ENCODE data around the gene IER3IP1. TPM values are rescaled to one million over a fixed set of nuclear protein-coding genes. Genes with fewer than 3 reads are reported as not detected.

The IER3IP1 gene
- 12.7 TPM for polyA plus RNA-seq (2013, experiment 1 of 2)
- polyA plus RNA-seq (2013, experiment 2 of 2), result 12.4 TPM

GRCh38 chr18:47175898-47176575 lies at the start of gene IER3IP1:
Gene IER3IP1 (minus strand): TSS chr18:47176364. CDS start chr18:47176277, 87 bp downstream.
- Histone ChIP-seq H3K4ac (ENCODE audit: low read depth, low read length) (peak within 1 kb of the TSS; percentile 88), H3K9ac (ENCODE audit: low read length) (peak within 1 kb of the TSS; percentile 77), H2BK15ac (replicated peaks; ENCODE audit: low read depth) (no peak within 1 kb of the TSS), H3K4me3 (ENCODE audit: low read length) (peak within 1 kb of the TSS; percentile 50), H4K8ac (ENCODE audit: low read depth, low read length) (no peak within 1 kb of the TSS), H2BK120ac (ENCODE audit: low read depth, low read length) (no peak within 1 kb of the TSS), H4K5ac (ENCODE audit: low read length) (no peak within 1 kb of the TSS), H3K18ac (ENCODE audit: low read length) (peak within 1 kb of the TSS; percentile 41), H3K4me2 (ENCODE audit: low read length) (peak within 1 kb of the TSS; percentile 58), H3K27ac (ENCODE audit: low read depth, low read length) (peak within 1 kb of the TSS; percentile 39), H3K56ac (ENCODE audit: low read length) (peak within 1 kb of the TSS; percentile 91), H3K36me3 (ENCODE audit: control insufficient read depth, insufficient read depth, low read length) (no peaks in the 10 kb centered on the region), H3K4me1 (ENCODE audit: control insufficient read depth, low read depth, low read length) (peaks cover 3% of the 10 kb centered on the region), H2BK5ac (ENCODE audit: low read length) (no peak within 1 kb of the TSS), H2AK5ac (ENCODE audit: low read length) (no peak within 1 kb of the TSS), H3K79me1 (ENCODE audit: low read length) (peaks cover 16% of the 10 kb centered on the region), H3K27me3 (ENCODE audit: insufficient read depth, low read length, poor library complexity) (no peaks in the 10 kb centered on the region), H3K23ac (ENCODE audit: low read length) (no peak within 1 kb of the TSS), H3K79me2 (ENCODE audit: control insufficient read depth, insufficient read depth, low read length) (peaks cover 25% of the 10 kb centered on the region)
- peak; percentile 94 for DNase-seq
- WGBS (ENCODE audit: extremely low coverage, insufficient coverage, low lambda C conversion rate), result no CpG with 5 or more reads among the region's 48 CpGs

GRCh38 chr18:47215554-47216138 lies 39.5 kb upstream of the IER3IP1 start:
- Histone ChIP-seq H3K4me3 (ENCODE audit: low read length) (no peak overlapping the region), H2BK15ac (replicated peaks; ENCODE audit: low read depth) (no peak overlapping the region), H4K8ac (ENCODE audit: low read depth, low read length) (no peak overlapping the region), H3K27me3 (ENCODE audit: insufficient read depth, low read length, poor library complexity) (no peaks in the 10 kb centered on the region), H3K18ac (ENCODE audit: low read length) (no peak overlapping the region), H3K56ac (ENCODE audit: low read length) (no peak overlapping the region), H4K5ac (ENCODE audit: low read length) (no peak overlapping the region), H3K4me1 (ENCODE audit: control insufficient read depth, low read depth, low read length) (no peaks in the 10 kb centered on the region), H3K36me3 (ENCODE audit: control insufficient read depth, insufficient read depth, low read length) (no peaks in the 10 kb centered on the region), H3K9ac (ENCODE audit: low read length) (no peak overlapping the region), H3K4ac (ENCODE audit: low read depth, low read length) (no peak overlapping the region), H2BK5ac (ENCODE audit: low read length) (no peak overlapping the region), H3K79me1 (ENCODE audit: low read length) (no peaks in the 10 kb centered on the region), H2BK120ac (ENCODE audit: low read depth, low read length) (no peak overlapping the region), H3K79me2 (ENCODE audit: control insufficient read depth, insufficient read depth, low read length) (no peaks in the 10 kb centered on the region), H2AK5ac (ENCODE audit: low read length) (no peak overlapping the region), H3K27ac (ENCODE audit: low read depth, low read length) (no peak overlapping the region), H3K4me2 (ENCODE audit: low read length) (no peak overlapping the region), H3K23ac (ENCODE audit: low read length) (no peak overlapping the region)
- DNase-seq, result peak; percentile 59
- no CpG with 5 or more reads among the region's 5 CpGs for WGBS (ENCODE audit: extremely low coverage, insufficient coverage, low lambda C conversion rate)

GRCh38 chr18:47209171-47209570 lies 33.0 kb upstream of the IER3IP1 start:
- Histone ChIP-seq H3K56ac (ENCODE audit: low read length) (no peak overlapping the region), H3K9ac (ENCODE audit: low read length) (no peak overlapping the region), H3K4me1 (ENCODE audit: control insufficient read depth, low read depth, low read length) (no peaks in the 10 kb centered on the region), H3K79me2 (ENCODE audit: control insufficient read depth, insufficient read depth, low read length) (no peaks in the 10 kb centered on the region), H3K4me2 (ENCODE audit: low read length) (no peak overlapping the region), H3K27me3 (ENCODE audit: insufficient read depth, low read length, poor library complexity) (no peaks in the 10 kb centered on the region), H3K23ac (ENCODE audit: low read length) (no peak overlapping the region), H2BK120ac (ENCODE audit: low read depth, low read length) (no peak overlapping the region), H3K4me3 (ENCODE audit: low read length) (no peak overlapping the region), H2AK5ac (ENCODE audit: low read length) (no peak overlapping the region), H2BK5ac (ENCODE audit: low read length) (no peak overlapping the region), H4K8ac (ENCODE audit: low read depth, low read length) (no peak overlapping the region), H3K18ac (ENCODE audit: low read length) (no peak overlapping the region), H2BK15ac (replicated peaks; ENCODE audit: low read depth) (no peak overlapping the region), H3K36me3 (ENCODE audit: control insufficient read depth, insufficient read depth, low read length) (no peaks in the 10 kb centered on the region), H4K5ac (ENCODE audit: low read length) (no peak overlapping the region), H3K79me1 (ENCODE audit: low read length) (no peaks in the 10 kb centered on the region), H3K4ac (ENCODE audit: low read depth, low read length) (no peak overlapping the region), H3K27ac (ENCODE audit: low read depth, low read length) (no peak overlapping the region)
- WGBS (ENCODE audit: extremely low coverage, insufficient coverage, low lambda C conversion rate), result no CpG with 5 or more reads among the region's 1 CpG
- DNase-seq, result no peak

- Histone ChIP-seq H3K56ac (ENCODE audit: low read length) (no peak overlapping the region), H2AK5ac (ENCODE audit: low read length) (no peak overlapping the region), H4K5ac (ENCODE audit: low read length) (no peak overlapping the region), H2BK120ac (ENCODE audit: low read depth, low read length) (no peak overlapping the region), H3K23ac (ENCODE audit: low read length) (no peak overlapping the region), H3K4me3 (ENCODE audit: low read length) (no peak overlapping the region), H3K27me3 (ENCODE audit: insufficient read depth, low read length, poor library complexity) (no peaks in the 10 kb centered on the region), H3K4me1 (ENCODE audit: control insufficient read depth, low read depth, low read length) (no peaks in the 10 kb centered on the region), H3K36me3 (ENCODE audit: control insufficient read depth, insufficient read depth, low read length) (no peaks in the 10 kb centered on the region), H3K27ac (ENCODE audit: low read depth, low read length) (no peak overlapping the region), H3K9ac (ENCODE audit: low read length) (no peak overlapping the region), H2BK5ac (ENCODE audit: low read length) (no peak overlapping the region), H3K79me2 (ENCODE audit: control insufficient read depth, insufficient read depth, low read length) (no peaks in the 10 kb centered on the region), H3K18ac (ENCODE audit: low read length) (no peak overlapping the region), H3K4ac (ENCODE audit: low read depth, low read length) (no peak overlapping the region), H3K4me2 (ENCODE audit: low read length) (no peak overlapping the region), H2BK15ac (replicated peaks; ENCODE audit: low read depth) (no peak overlapping the region), H3K79me1 (ENCODE audit: low read length) (no peaks in the 10 kb centered on the region), H4K8ac (ENCODE audit: low read depth, low read length) (no peak overlapping the region)
- WGBS (ENCODE audit: extremely low coverage, insufficient coverage, low lambda C conversion rate), result no CpG with 5 or more reads among the region's 2 CpGs
- peak; percentile 37 for DNase-seq
Observed at GRCh38 chr18:47206945-47207637, 30.9 kb upstream of the IER3IP1 start.

GRCh38 chr18:47204908-47205522 lies 28.9 kb upstream of the IER3IP1 start:
- Histone ChIP-seq H3K79me1 (ENCODE audit: low read length) (no peaks in the 10 kb centered on the region), H3K18ac (ENCODE audit: low read length) (no peak overlapping the region), H3K9ac (ENCODE audit: low read length) (no peak overlapping the region), H4K8ac (ENCODE audit: low read depth, low read length) (no peak overlapping the region), H3K56ac (ENCODE audit: low read length) (no peak overlapping the region), H2BK120ac (ENCODE audit: low read depth, low read length) (no peak overlapping the region), H3K4me1 (ENCODE audit: control insufficient read depth, low read depth, low read length) (no peaks in the 10 kb centered on the region), H3K27me3 (ENCODE audit: insufficient read depth, low read length, poor library complexity) (no peaks in the 10 kb centered on the region), H3K4ac (ENCODE audit: low read depth, low read length) (no peak overlapping the region), H3K4me3 (ENCODE audit: low read length) (no peak overlapping the region), H2AK5ac (ENCODE audit: low read length) (no peak overlapping the region), H2BK15ac (replicated peaks; ENCODE audit: low read depth) (no peak overlapping the region), H3K23ac (ENCODE audit: low read length) (no peak overlapping the region), H2BK5ac (ENCODE audit: low read length) (no peak overlapping the region), H3K79me2 (ENCODE audit: control insufficient read depth, insufficient read depth, low read length) (no peaks in the 10 kb centered on the region), H4K5ac (ENCODE audit: low read length) (no peak overlapping the region), H3K4me2 (ENCODE audit: low read length) (no peak overlapping the region), H3K36me3 (ENCODE audit: control insufficient read depth, insufficient read depth, low read length) (no peaks in the 10 kb centered on the region), H3K27ac (ENCODE audit: low read depth, low read length) (no peak overlapping the region)
- no CpG with 5 or more reads among the region's 3 CpGs for WGBS (ENCODE audit: extremely low coverage, insufficient coverage, low lambda C conversion rate)
- DNase-seq, result peak; percentile 78

Measured in mesendoderm (in vitro differentiated cells).